Neural cell (in vitro differentiated cells): ENCODE results near the gene VSIG10L2. TPM values are rescaled to one million over a fixed set of nuclear protein-coding genes. Genes with fewer than 3 reads are reported as not detected.

Experiments used
- H2AFZ ChIP-seq: fragments of 200-600, 300-800 bp; sonication (generic), shearing (Covaris generic); 2 replicates; pipeline ENCODE4 v1.6.0; 2014; ENCODE audit warnings: low read depth, mild to moderate bottlenecking, antibody characterized with exemption, low read length, moderate library complexity
- H3F3A ChIP-seq: fragments of 200-600 bp; shearing (Covaris generic); 2 replicates; pipeline ENCODE4 v1.6.1; 2016; ENCODE audit warnings: mild to moderate bottlenecking, moderate library complexity, mixed read lengths, antibody characterized with exemption, low read length; ENCODE audit not compliant: insufficient read depth, poor library complexity, severe bottlenecking
- H3K27ac ChIP-seq: fragments of 200-600, 300-800 bp; sonication (generic), shearing (Covaris generic); 2 replicates; pipeline ENCODE4 v1.5.1; 2014; ENCODE audit warnings: mild to moderate bottlenecking, low read length, moderate library complexity
- H3K27me3 ChIP-seq: fragments of 300-800, 200-600 bp; sonication (generic), shearing (Covaris generic); 2 replicates; pipeline ENCODE4 v1.6.0; 2014; ENCODE audit warnings: mild to moderate bottlenecking, low read depth, low read length, moderate library complexity; ENCODE audit not compliant: insufficient read depth
- H3K36me3 ChIP-seq: fragments of 300-800, 200-600 bp; sonication (generic), shearing (Covaris generic); 2 replicates; pipeline ENCODE4 v1.5.1; 2014; ENCODE audit warnings: mild to moderate bottlenecking, antibody characterized with exemption, low read length, moderate library complexity; ENCODE audit not compliant: insufficient read depth
- H3K4me2 ChIP-seq: fragments of 300-800, 200-600 bp; sonication (generic), shearing (Covaris generic); 2 replicates; pipeline ENCODE4 v1.6.0; 2014; ENCODE audit warnings: mild to moderate bottlenecking, low read length
- H3K4me3 ChIP-seq: fragments of 300-800, 200-600 bp; sonication (generic), shearing (Covaris generic); 2 replicates; pipeline ENCODE4 v1.5.1; 2014; ENCODE audit warnings: mild to moderate bottlenecking, low read length, moderate library complexity
- H3K79me2 ChIP-seq: fragments of 200-600 bp; shearing (Covaris generic); replicated peaks from 2 replicates; pipeline ENCODE4 v1.6.0; 2014; ENCODE audit warnings: mild to moderate bottlenecking, low read length, moderate library complexity; ENCODE audit not compliant: insufficient read depth
- H3K9ac ChIP-seq: fragments of 300-800, 200-600 bp; sonication (generic), shearing (Covaris generic); 2 replicates; pipeline ENCODE4 v1.6.1; 2016; ENCODE audit warnings: mild to moderate bottlenecking, low read length, mixed read lengths
- H3K9me2 ChIP-seq: fragments of 200-600 bp; shearing (Covaris generic); 2 replicates; pipeline ENCODE4 v1.6.1; 2016; ENCODE audit warnings: mild to moderate bottlenecking, low read length, mixed read lengths; ENCODE audit not compliant: insufficient read depth
- H3K9me3 ChIP-seq: fragments of 200-600, 300-800 bp; sonication (generic), shearing (Covaris generic); 2 replicates; pipeline ENCODE4 v1.6.1; 2016; ENCODE audit warnings: mild to moderate bottlenecking, mixed run types, low read length, moderate library complexity, mixed read lengths
- H4K20me1 ChIP-seq: fragments of 200-600 bp; shearing (Covaris generic); 2 replicates; pipeline ENCODE4 v1.6.1; 2016; ENCODE audit warnings: mild to moderate bottlenecking, mixed run types; ENCODE audit not compliant: insufficient read depth
- CTCF ChIP-seq: fragments of 450-650 bp; IDR thresholded peaks from 2 replicates; pipeline ENCODE4 v1.5.1; 2014; ENCODE audit warnings: antibody characterized with exemption, mild to moderate bottlenecking, moderate library complexity; ENCODE audit not compliant: poor library complexity, severe bottlenecking
- EP300 ChIP-seq: fragments of 450-650 bp; conservative IDR thresholded peaks from 2 replicates; pipeline ENCODE4 v1.6.1; 2014; ENCODE audit warnings: antibody characterized with exemption, mild to moderate bottlenecking, moderate library complexity; ENCODE audit not compliant: poor library complexity, severe bottlenecking
- EZH2 ChIP-seq: fragments of 200-600, 300-800 bp; shearing (Covaris generic), sonication (generic); IDR thresholded peaks from 2 replicates; pipeline ENCODE4 v1.6.1; 2014; ENCODE audit warnings: antibody characterized with exemption, low read length, borderline replicate concordance, mild to moderate bottlenecking; ENCODE audit not compliant: insufficient read depth, poor library complexity, severe bottlenecking
- MXI1 ChIP-seq: fragments of 450-650 bp; conservative IDR thresholded peaks from 2 replicates; pipeline ENCODE4 v1.6.1; 2014; ENCODE audit warnings: antibody characterized with exemption, mild to moderate bottlenecking; ENCODE audit not compliant: poor library complexity, severe bottlenecking
- POLR2AphosphoS5 ChIP-seq: IDR thresholded peaks from 2 replicates; pipeline ENCODE4 v1.6.1; 2012
- RAD21 ChIP-seq: fragments of 450-650 bp; conservative IDR thresholded peaks from 2 replicates; pipeline ENCODE4 v1.6.1; 2014; ENCODE audit warnings: antibody characterized with exemption, mild to moderate bottlenecking, moderate library complexity
- SMC3 ChIP-seq: fragments of 450-650 bp; conservative IDR thresholded peaks from 2 replicates; pipeline ENCODE4 v1.6.1; 2014; ENCODE audit warnings: antibody characterized with exemption, mild to moderate bottlenecking, moderate library complexity; ENCODE audit not compliant: poor library complexity
- TAF1 ChIP-seq: IDR thresholded peaks from 2 replicates; pipeline ENCODE4 v1.6.1; 2012; ENCODE audit warnings: low read depth
- polyA plus RNA-seq: library from polyadenylated mRNA; depleted of rRNA; stranded (reverse); fragments of >200 nt; gene quantifications from 2 replicates; pipeline ENCODE4 v1.2.3, GENCODE V29; 2014
- TF ChIP-seq, protein P1 (sequence below): IDR thresholded peaks from 2 replicates; pipeline ENCODE4 v1.6.1; 2012; ENCODE audit warnings: borderline replicate concordance

Gene VSIG10L2
- polyA plus RNA-seq, 1 donor from 2014 or later = not detected

- Histone ChIP-seq H3K4me2 (no peak overlapping the region), H3K79me2 (no peaks in the 10 kb centered on the region), H3K9me3 (no peaks in the 10 kb centered on the region), H3K4me3 (no peak overlapping the region), H3K27me3 (no peaks in the 10 kb centered on the region), H3K9ac (no peak overlapping the region), H4K20me1 (no peaks in the 10 kb centered on the region), H3K27ac (no peak overlapping the region), H3K9me2 (no peaks in the 10 kb centered on the region), H2AFZ (no peak overlapping the region), H3K36me3 (peaks cover 13% of the 10 kb centered on the region), H3F3A (no peaks in the 10 kb centered on the region)
- TF ChIP-seq, protein P1, sequence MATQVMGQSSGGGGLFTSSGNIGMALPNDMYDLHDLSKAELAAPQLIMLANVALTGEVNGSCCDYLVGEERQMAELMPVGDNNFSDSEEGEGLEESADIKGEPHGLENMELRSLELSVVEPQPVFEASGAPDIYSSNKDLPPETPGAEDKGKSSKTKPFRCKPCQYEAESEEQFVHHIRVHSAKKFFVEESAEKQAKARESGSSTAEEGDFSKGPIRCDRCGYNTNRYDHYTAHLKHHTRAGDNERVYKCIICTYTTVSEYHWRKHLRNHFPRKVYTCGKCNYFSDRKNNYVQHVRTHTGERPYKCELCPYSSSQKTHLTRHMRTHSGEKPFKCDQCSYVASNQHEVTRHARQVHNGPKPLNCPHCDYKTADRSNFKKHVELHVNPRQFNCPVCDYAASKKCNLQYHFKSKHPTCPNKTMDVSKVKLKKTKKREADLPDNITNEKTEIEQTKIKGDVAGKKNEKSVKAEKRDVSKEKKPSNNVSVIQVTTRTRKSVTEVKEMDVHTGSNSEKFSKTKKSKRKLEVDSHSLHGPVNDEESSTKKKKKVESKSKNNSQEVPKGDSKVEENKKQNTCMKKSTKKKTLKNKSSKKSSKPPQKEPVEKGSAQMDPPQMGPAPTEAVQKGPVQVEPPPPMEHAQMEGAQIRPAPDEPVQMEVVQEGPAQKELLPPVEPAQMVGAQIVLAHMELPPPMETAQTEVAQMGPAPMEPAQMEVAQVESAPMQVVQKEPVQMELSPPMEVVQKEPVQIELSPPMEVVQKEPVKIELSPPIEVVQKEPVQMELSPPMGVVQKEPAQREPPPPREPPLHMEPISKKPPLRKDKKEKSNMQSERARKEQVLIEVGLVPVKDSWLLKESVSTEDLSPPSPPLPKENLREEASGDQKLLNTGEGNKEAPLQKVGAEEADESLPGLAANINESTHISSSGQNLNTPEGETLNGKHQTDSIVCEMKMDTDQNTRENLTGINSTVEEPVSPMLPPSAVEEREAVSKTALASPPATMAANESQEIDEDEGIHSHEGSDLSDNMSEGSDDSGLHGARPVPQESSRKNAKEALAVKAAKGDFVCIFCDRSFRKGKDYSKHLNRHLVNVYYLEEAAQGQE = no peak
- TF ChIP-seq TAF1 = no peak
- TF ChIP-seq EP300 = no peak
- TF ChIP-seq CTCF = no peak
- no peak for TF ChIP-seq MXI1
- no peak for TF ChIP-seq POLR2AphosphoS5
- TF ChIP-seq EZH2 = no peak
- no peak for TF ChIP-seq RAD21
- no peak for TF ChIP-seq SMC3
These were observed 31.5 kb downstream of the VSIG10L2 start for GRCh38 chr11:125977333-125977732.

DNA sequence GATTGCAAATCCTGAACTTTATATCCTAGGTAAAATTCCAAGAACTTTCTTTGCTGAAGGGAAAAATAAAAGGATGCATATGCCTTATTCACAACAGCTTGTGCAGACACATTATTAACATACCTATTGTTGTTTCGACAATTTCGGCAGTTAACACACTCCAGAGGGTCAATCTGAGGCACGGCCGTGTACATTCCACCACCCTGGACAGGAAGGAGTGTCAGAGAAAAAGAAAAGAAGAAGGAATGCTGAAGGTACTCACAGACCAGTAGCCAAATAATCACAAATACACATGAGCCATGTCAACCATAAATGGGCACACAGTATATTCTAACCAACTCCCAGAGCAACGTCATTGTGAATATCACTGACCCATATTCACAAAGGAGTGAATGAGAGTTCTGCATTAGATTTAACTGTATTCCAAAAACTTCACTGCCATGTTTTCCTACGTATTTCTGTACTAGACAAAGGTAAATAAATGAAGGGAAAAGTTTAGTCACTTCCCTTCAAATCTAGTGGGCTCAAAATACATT is 32.4 kb downstream of the VSIG10L2 start:
- Histone ChIP-seq H3K27me3 (no peaks in the 10 kb centered on the region), H3F3A (no peaks in the 10 kb centered on the region), H3K36me3 (peaks cover 13% of the 10 kb centered on the region), H3K4me3 (no peak overlapping the region), H3K4me2 (no peak overlapping the region), H3K9me3 (no peaks in the 10 kb centered on the region), H3K9ac (no peak overlapping the region), H2AFZ (no peak overlapping the region), H3K9me2 (no peaks in the 10 kb centered on the region), H4K20me1 (no peaks in the 10 kb centered on the region), H3K27ac (no peak overlapping the region), H3K79me2 (no peaks in the 10 kb centered on the region)
- TF ChIP-seq MXI1 (no peak), TAF1 (no peak), RAD21 (no peak), EZH2 (no peak), SMC3 (no peak), POLR2AphosphoS5 (no peak), EP300 (no peak), CTCF (no peak)
- TF ChIP-seq, protein P1 = no peak
